Medulla oblongata (tissue), 1 donor: ENCODE measurements around the gene CTDNEP1.
"Not testable (repeated sequence)": the region's sequence is repeated elsewhere in the genome, so short reads cannot be mapped to it uniquely, and the experiment has no call there.

Source experiments
- DNase-seq: peaks from one replicate; pipeline ENCODE4 v3.0.0-alpha.2; 2015; ENCODE audit errors: extremely low spot score

CTDNEP1 gene

DNA sequence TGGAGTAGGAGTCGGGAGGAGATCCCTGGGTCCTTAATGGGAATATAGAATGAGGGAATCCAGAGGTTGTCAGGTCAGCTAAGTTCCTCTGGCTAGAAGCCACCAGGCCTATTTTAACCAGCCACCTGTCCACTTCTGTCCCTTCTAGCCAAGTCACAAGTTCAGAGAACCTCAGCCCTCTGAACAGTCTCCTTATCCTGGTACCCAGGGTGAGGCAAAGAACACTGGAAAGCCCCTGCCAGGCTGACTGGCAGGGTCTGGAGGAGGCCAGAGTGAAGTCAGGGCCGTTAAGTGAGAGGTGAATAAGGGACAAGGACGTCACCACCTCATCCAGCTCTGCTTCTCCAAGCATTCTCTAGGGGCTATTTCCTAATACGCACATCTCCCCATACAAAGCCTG lies 2.7 kb downstream of the CTDNEP1 start:
- no peak for DNase-seq

DNA sequence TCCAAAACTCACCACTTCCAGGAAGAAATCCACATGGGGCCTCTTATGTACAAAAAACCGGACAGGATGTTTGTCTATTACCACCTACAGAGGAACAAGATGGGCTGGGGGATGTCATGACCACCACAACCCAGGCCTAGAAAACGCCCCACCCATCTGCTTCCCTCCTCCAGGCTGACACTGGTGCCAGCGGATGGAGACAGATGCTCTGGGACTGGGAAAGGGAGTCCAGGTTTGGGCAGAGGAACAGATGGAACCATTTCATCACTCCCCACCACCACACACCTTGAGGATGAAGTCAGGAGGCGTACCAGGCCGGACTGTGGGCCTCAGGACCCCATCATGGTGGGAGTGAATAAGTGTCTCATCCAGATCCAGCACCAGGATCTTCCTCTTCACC lies 4.8 kb downstream of the CTDNEP1 start:
- no peak for DNase-seq

- DNase-seq, result not testable (repeated sequence)
Measured at GRCh38 chr17:7243838-7244237, 7.7 kb downstream of the CTDNEP1 start.

- no peak for DNase-seq
Measured at GRCh38 chr17:7243453-7243729, 8.1 kb downstream of the CTDNEP1 start.

DNA sequence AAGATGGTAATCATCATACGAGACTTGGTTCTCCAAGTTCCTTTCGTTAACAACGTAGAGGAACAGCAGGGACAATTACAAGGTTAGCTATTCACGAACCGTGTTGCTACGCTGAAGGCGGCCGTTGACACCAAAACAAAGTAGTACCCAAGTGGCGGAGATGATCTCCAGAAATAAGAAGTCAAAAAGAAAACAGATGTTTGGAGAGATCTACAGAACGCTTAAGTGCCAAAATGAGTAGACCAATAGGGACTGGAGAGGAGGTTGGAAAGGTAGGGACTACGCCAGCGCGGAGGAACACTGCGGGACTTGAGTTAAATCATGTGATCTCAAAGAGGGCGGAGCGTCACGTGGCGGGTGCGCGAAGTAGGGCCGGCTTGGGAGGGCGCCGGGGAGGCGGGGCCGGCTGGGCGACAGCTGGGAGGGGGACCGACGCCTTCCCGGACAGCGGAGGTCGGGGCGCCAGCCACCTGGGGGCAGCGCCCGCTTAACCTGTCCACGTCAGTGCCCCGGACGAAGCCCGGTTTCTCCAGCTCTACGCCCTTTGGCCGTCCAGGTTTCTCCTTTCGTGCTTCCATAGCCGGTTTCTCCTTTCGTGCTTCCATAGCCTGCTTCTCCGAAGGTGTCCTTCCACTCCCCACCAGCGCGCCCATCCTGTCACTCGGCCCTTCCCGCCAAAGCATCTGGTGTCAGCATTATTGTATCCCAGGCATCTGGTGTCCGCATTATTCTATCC lies 8.6 kb downstream of the CTDNEP1 start:
- DNase-seq, result peak; percentile 95

DNA sequence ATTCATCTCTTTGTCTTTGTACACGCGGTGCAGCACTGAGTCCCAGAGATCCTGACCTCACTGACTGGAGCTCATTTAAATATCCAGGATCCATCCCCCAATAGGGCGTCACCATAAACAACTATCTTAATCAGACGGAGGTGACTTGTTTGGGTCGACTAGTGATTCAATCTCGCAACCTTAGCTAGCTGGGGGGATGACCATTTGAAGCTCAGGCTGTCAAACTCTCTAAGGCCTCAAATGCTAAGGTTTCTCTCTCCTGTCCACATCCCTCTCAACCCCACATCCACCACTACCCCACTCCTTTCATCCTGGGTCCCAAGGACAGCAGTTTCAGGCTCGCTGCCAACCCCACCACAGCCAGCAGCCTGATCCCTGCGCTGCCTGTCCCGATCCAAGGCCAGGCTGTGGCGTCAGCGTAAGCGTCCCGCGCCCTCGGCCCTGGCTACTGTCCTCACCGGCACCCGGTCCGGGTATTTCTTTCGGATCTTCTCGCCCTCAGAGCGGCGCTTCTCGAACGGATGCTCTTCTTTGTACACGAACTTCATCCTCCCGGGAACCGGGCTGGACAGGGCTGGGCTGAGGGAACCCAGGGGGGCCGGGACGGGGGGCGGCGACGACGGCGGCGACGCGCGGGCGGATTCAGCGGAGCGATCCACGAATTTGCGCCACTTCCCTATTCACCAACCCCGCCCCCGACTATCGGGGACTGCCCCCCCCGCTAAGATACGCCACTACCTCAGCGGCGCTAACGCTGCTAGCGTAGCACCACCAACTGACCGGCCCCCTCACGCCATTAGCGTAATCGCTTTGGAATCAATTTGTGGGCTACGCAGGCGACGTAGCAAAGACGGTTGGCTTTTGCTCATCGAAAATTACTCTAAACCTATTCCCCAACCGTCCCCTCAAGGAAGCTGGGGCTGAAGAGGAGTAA lies 9.5 kb downstream of the CTDNEP1 start, which contains the start of gene GABARAP:
TSS of gene GABARAP (minus strand) at position 667 of the 934 bp plus-strand sequence. CDS start at position 548, 119 bp downstream.
- peak; percentile 96 for DNase-seq

DNA sequence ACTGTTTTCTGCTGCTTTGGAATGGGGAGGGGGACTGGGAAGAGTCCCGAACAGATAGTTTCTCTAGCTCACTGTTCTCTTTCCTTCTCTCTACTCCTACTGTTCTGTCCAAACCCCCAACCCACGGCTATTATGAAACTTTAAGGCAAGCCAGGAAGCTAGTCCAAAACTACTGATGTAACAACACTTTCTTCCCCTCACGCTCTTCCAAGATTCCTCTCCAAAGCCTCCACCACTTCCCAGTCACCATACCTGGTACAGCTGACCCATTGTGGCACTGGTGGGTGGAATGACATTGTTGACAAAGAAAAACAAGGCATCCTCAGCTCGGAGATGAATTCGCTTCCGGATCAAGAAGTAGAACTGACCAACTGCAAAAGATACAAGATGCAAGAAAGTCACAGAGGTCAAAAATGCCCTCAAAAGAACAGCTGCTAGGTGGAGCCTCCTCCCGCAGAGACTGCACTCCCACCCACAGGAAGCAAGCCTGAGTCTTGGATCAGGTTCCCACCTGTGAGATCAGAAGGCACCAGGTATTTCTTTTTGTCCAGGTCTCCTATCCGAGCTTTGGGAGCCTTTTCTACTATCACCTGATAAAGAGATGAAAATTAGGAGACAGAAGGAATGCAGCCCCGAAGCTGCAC lies 10.3 kb downstream of the CTDNEP1 start:
- DNase-seq, result no peak

GRCh38 chr17:7240375-7240774 lies 11.2 kb downstream of the CTDNEP1 start:
- peak; percentile 78 for DNase-seq

DNA sequence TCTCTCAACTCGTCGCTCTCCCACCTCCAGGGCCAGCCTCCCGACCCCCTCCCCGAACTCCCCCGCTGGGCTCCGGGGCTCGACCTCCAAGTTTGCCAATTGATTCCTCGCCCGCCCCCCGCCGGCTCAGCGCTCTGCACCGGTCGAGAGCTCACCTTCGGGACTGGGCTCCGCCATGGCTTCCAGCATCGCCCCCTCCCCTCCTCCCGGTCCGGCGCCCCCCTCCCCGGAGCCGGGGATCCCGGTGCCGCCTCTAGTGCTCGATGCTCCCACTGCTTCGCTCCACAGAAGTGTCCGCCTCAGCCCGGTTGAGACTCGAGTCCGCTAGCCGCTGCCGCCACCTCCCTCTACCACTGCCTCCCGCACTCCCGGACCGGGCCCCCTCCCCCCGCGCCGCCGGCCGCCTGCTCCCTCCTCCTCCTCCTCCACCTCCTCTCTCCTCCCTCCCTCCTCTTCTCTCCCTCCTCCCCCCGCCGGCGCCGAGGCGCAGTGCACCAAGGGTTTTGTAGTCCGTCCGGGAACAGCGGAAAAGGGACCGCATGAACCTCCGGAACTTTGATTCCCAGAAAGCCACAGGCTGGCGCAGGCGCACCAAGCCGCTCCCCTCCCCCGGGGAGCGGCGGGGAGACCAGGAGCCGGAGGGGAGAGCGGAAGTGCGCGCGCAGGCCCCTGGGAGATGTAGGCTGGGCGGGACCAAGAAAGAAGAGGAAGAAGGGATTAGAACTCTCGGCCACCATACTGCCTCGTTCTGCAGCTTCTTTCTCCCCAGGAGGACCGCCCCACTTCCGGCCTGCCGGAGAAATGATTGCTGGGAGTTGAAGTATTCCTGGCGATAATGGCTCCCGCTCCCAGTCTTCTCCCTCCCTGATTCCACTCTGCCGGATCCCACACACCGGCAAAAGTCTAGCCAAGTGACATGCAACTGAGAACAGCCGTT lies 12.2 kb downstream of the CTDNEP1 start, which contains the start of gene PHF23:
TSS of gene PHF23 (minus strand) at position 367 of the 937 bp plus-strand sequence. CDS start at position 189, 178 bp downstream.
- peak; percentile 100 for DNase-seq

- DNase-seq, result no peak
Measured at GRCh38 chr17:7238420-7239090, 13.0 kb downstream of the CTDNEP1 start.

DNA sequence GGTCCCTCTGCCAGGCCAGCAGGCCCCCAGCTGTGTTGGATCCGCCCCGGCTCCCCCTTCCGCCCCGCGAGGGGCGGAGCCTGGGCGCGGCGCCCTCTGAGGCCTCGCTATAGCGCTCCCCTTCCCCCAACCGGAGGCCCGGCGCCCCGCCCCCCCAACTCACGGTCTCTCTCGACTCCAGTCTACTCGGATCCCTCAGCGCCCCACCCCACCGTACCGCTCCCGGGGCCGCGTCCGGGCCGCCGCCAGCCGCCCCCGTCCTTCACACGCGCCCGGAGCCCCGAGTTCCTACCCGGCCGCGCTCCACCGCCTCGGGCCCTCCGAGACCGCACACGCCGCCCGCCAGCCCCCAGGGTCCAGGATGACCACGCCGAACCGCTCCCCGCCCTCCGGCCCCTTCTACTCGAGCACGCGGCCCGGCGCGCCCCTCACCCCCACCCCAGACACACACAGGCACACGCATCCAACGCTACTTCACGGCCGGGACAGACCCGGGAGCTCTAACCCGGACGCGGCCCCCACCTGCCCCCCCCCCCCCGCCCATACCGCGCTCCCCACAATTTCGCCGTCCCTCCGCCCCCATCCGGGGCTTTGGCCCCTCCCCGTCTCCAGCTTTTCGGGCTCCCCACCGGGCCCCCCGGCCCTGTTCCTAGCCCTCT lies 13.6 kb downstream of the CTDNEP1 start:
- peak; percentile 72 for DNase-seq

- no peak for DNase-seq
Measured at GRCh38 chr17:7237266-7237760, 14.2 kb downstream of the CTDNEP1 start.

- no peak for DNase-seq
Measured at GRCh38 chr17:7236808-7237207, 14.7 kb downstream of the CTDNEP1 start.

DNA sequence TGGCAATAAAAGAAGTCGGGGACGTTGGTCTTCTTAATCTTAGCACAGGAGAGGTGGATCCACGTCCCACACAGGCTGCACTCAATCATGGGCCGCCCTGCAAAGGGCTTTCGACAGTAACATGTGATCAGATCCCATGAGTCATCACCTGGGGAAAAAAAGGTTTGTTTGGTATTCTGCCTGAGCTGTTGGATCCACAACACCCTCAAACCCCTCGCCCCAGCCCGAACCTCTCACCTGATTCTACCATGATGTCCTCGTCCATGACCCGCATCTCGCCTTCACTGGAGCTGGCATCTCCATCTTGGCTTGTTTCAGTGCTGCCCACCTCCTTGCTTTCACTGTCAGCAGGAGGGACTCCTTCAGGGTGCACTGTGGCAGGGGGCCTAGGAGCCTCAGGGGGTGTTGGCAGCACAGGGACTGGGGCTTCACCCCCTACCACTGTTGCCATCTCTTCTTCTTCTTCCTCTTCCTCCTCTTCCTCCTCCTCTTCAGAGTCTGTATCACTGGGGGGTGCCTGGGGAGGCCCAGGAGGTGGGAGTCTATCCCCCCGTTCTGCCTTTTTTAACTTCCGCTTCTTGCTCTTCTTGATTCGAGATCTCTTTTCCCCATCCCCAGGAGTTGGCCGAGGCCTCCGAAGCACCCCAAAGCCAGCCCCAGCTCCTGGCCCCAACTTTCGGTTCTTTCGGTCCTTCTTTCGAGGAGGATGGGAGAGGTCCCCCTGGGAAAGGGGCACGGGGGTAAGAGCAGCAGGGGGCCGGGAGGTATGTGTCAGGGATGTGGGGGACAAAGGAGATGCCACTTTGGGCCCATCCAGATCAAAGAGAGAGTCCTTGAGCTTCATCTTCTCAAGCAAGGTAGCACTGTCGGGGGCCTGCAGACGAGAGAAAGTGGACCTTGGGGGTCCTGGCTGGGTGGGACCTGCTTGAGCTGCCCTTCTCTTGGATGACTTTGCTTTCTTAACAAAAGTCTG lies 15.6 kb downstream of the CTDNEP1 start:
- DNase-seq, result no peak

- DNase-seq, result peak; percentile 97
Measured at GRCh38 chr17:7234083-7234951, 17.2 kb downstream of the CTDNEP1 start, which contains the start of gene DVL2. TSS of gene DVL2 (minus strand) at chr17:7234517. CDS start at chr17:7234262, 255 bp downstream.

DNA sequence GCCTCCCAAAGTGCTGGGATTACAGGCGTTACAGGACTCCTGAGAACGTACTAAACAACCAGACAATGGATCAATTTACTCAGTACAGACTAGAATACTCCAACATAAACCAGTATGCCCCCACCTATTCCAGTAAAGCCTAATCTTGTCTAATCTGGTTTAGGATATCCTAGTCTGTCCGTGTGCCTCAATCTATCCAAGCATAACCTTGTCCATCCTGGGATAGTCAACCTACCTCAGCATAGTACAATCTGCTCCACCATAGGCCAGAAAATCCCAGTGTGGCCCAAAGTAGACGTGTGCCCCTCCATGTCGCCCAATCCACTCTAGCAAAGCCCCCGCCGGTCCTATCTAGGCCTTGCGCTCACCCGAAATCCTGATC lies 17.8 kb downstream of the CTDNEP1 start:
- no peak for DNase-seq

- DNase-seq, result no peak
Measured at GRCh38 chr17:7232114-7232513, 19.4 kb downstream of the CTDNEP1 start.

DNA sequence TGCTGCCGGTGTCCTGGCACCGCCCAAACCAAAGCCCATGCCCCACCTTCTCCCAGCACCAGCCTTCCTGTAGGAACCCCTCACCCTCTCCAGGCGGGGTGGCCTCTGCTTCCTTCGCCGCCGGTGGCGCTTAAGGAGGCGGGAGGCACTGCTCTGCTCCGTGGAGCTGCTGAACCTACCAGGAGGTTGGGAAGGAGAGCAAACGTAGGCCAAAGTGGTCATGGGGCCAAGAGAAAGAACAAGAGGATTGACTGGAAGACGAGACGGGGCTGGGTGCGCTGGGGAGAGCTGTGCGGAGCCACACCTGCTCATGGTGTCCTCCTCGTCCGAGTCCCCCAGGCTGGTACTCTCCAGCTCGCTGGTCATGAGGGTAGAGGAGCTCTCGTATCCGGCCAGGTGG lies 22.0 kb downstream of the CTDNEP1 start:
- no peak for DNase-seq
